Measurements from ENCODE around the gene CFAP161. TPM values are rescaled to one million over a fixed set of nuclear protein-coding genes. Genes with fewer than 3 reads are reported as not detected.
"Not testable (repeated sequence)": the region's sequence is repeated elsewhere in the genome, so short reads cannot be mapped to it uniquely, and the experiment has no call there.

The CFAP161 gene
- total and polyA plus RNA-seq, 5 donors from 2014 or later: 0.49 TPM; not detected in 4

DNA sequence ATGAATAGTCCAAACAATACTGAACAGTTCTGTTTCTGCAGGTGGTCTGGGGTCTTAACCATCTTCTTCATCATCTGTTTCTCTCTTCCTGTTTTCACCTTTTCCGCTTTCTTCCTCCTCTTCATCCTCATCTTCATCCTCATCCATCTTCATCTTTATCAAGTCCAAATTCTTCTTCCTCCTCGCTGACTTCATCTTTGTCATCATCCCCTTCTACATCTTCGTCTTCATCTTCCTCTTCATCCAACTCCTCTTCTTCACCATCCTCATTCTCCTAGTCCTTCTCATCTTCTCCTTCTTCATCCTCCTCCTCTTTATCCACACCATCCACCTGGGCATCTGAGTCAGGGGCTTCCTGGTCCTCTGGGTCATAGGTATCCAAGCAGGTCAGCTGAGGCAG is 16.5 kb upstream of the CFAP161 start:
- ATAC-seq (ENCODE audit: low read depth in 2 of 2): no peak
- Mint-ChIP-seq H3K36me3 (no peaks in the 10 kb centered on the region), H3K9me3 (peaks cover 0 to 3% (median 0%) of the 10 kb centered on the region in 7 donors), H3K4me1 (peaks cover 0 to 5% (median 2%) of the 10 kb centered on the region in 4 donors), H3K4me3 (no peak overlapping the region), H3K27ac (no peak overlapping the region), H3K27me3 (peaks cover 32% of the 10 kb centered on the region)
- DNase-seq: no peak
- Histone ChIP-seq H3K4me1 (ENCODE audit: control insufficient read depth, insufficient read depth, low read length, poor library complexity, severe bottlenecking) (no peaks in the 10 kb centered on the region), H3K36me3 (ENCODE audit: control insufficient read depth, insufficient read depth, low read length) (no peaks in the 10 kb centered on the region), H3K9me3 (ENCODE audit: control insufficient read depth in 2 of 2, low read length in 2 of 2) (no peaks in the 10 kb centered on the region), H3K4me3 (ENCODE audit: low read depth, low read length) (no peak overlapping the region), H3K27me3 (ENCODE audit: control insufficient read depth, insufficient read depth, low read length) (peaks cover 25% of the 10 kb centered on the region), H3K27ac (ENCODE audit: insufficient read depth, low read length, poor library complexity, severe bottlenecking) (no peak overlapping the region)

GRCh38 chr15:81118361-81118760 is 15.7 kb upstream of the CFAP161 start:
- Histone ChIP-seq H3K27me3 (ENCODE audit: control insufficient read depth, insufficient read depth, low read length) (peaks cover 25% of the 10 kb centered on the region), H3K36me3 (ENCODE audit: control insufficient read depth, insufficient read depth, low read length) (no peaks in the 10 kb centered on the region), H3K9me3 (ENCODE audit: control insufficient read depth in 2 of 2, low read length in 2 of 2) (no peaks in the 10 kb centered on the region), H3K27ac (ENCODE audit: insufficient read depth, low read length, poor library complexity, severe bottlenecking) (no peak overlapping the region), H3K4me1 (ENCODE audit: control insufficient read depth, insufficient read depth, low read length, poor library complexity, severe bottlenecking) (no peaks in the 10 kb centered on the region), H3K4me3 (ENCODE audit: low read depth, low read length) (no peak overlapping the region)
- H3K27ac Mint-ChIP-seq: no peak overlapping the region
- no peak for ATAC-seq (ENCODE audit: low read depth in 2 of 2)
- H3K4me1 Mint-ChIP-seq: peaks cover 0 to 5% (median 2%) of the 10 kb centered on the region in 4 donors
- no peak for DNase-seq
- no peaks in the 10 kb centered on the region for H3K36me3 Mint-ChIP-seq
- H3K4me3 Mint-ChIP-seq: no peak overlapping the region
- peaks cover 37% of the 10 kb centered on the region for H3K27me3 Mint-ChIP-seq
- peaks cover 0 to 3% (median 0%) of the 10 kb centered on the region in 7 donors for H3K9me3 Mint-ChIP-seq

DNA sequence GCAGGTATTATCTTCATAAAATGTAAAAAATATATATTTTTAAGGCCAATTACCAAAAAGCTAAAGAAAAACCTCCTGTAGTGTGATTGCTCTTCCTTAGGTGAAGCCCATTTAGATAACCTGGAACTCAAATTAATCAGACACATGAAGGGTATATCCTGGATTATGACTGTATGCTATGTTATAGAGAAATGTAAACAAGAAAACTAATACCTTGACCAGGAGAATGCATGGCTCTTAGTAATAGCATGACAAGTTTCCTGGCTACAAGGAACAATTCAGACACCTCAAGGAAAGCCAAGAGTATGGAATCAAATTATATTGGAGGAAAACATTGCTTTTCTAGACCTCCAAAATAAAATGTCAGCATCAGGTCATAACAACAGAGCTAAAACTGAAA is 14.0 kb upstream of the CFAP161 start:
- H3K27me3 Mint-ChIP-seq: peaks cover 48% of the 10 kb centered on the region
- H3K4me3 ChIP-seq (ENCODE audit: low read depth, low read length): no peak overlapping the region
- ATAC-seq (ENCODE audit: low read depth in 2 of 2) (no peak), DNase-seq (no peak)
- peaks cover 0 to 5% (median 2%) of the 10 kb centered on the region in 4 donors for H3K4me1 Mint-ChIP-seq
- H3K27ac ChIP-seq (ENCODE audit: insufficient read depth, low read length, poor library complexity, severe bottlenecking): no peak overlapping the region
- no peaks in the 10 kb centered on the region for H3K36me3 ChIP-seq (ENCODE audit: control insufficient read depth, insufficient read depth, low read length)
- H3K27me3 ChIP-seq (ENCODE audit: control insufficient read depth, insufficient read depth, low read length): peaks cover 19% of the 10 kb centered on the region
- no peak overlapping the region for H3K27ac Mint-ChIP-seq
- no peaks in the 10 kb centered on the region for H3K9me3 ChIP-seq (ENCODE audit: control insufficient read depth in 2 of 2, low read length in 2 of 2)
- no peak overlapping the region for H3K4me3 Mint-ChIP-seq
- no peaks in the 10 kb centered on the region for H3K36me3 Mint-ChIP-seq
- no peaks in the 10 kb centered on the region for H3K4me1 ChIP-seq (ENCODE audit: control insufficient read depth, insufficient read depth, low read length, poor library complexity, severe bottlenecking)
- H3K9me3 Mint-ChIP-seq: peaks cover 0 to 5% (median 0%) of the 10 kb centered on the region in 7 donors

GRCh38 chr15:81126892-81127291 is 7.2 kb upstream of the CFAP161 start:
- ATAC-seq (ENCODE audit: low read depth in 2 of 2): no peak
- Mint-ChIP-seq H3K4me3 (no peak overlapping the region), H3K27ac (no peak overlapping the region), H3K36me3 (peaks cover 3% of the 10 kb centered on the region), H3K9me3 (peaks cover 0 to 16% (median 5%) of the 10 kb centered on the region in 7 donors), H3K4me1 (no peaks in the 10 kb centered on the region), H3K27me3 (peaks cover 57% of the 10 kb centered on the region)
- H3K27ac ChIP-seq (ENCODE audit: insufficient read depth, low read length, poor library complexity, severe bottlenecking): no peak overlapping the region
- no peaks in the 10 kb centered on the region for H3K36me3 ChIP-seq (ENCODE audit: control insufficient read depth, insufficient read depth, low read length)
- peaks cover 18% of the 10 kb centered on the region for H3K27me3 ChIP-seq (ENCODE audit: control insufficient read depth, insufficient read depth, low read length)
- H3K4me1 ChIP-seq (ENCODE audit: control insufficient read depth, insufficient read depth, low read length, poor library complexity, severe bottlenecking): no peaks in the 10 kb centered on the region
- H3K4me3 ChIP-seq (ENCODE audit: low read depth, low read length): no peak overlapping the region
- no peak for DNase-seq
- H3K9me3 ChIP-seq (ENCODE audit: control insufficient read depth in 2 of 2, low read length in 2 of 2): no peaks in the 10 kb centered on the region

- H3K4me3 ChIP-seq (ENCODE audit: low read depth, low read length); H3K36me3 Mint-ChIP-seq; H3K9me3 ChIP-seq (ENCODE audit: control insufficient read depth in 2 of 2, low read length in 2 of 2); DNase-seq; H3K4me3 Mint-ChIP-seq; H3K27ac Mint-ChIP-seq; ATAC-seq (ENCODE audit: low read depth in 2 of 2); H3K27ac ChIP-seq (ENCODE audit: insufficient read depth, low read length, poor library complexity, severe bottlenecking); H3K36me3 ChIP-seq (ENCODE audit: control insufficient read depth, insufficient read depth, low read length); H3K4me1 Mint-ChIP-seq; H3K4me1 ChIP-seq (ENCODE audit: control insufficient read depth, insufficient read depth, low read length, poor library complexity, severe bottlenecking); H3K9me3 Mint-ChIP-seq: not testable (repeated sequence)
- peaks cover 14% of the 10 kb centered on the region for H3K27me3 ChIP-seq (ENCODE audit: control insufficient read depth, insufficient read depth, low read length)
- peaks cover 20% of the 10 kb centered on the region for H3K27me3 Mint-ChIP-seq
These were observed 7.4 kb downstream of the CFAP161 start for GRCh38 chr15:81141478-81141877.

GRCh38 chr15:81146006-81146405 is 11.9 kb downstream of the CFAP161 start:
- H3K4me1 ChIP-seq (ENCODE audit: control insufficient read depth, insufficient read depth, low read length, poor library complexity, severe bottlenecking): no peaks in the 10 kb centered on the region
- peaks cover 2% of the 10 kb centered on the region for H3K27me3 ChIP-seq (ENCODE audit: control insufficient read depth, insufficient read depth, low read length)
- H3K9me3 ChIP-seq (ENCODE audit: control insufficient read depth in 2 of 2, low read length in 2 of 2): no peaks in the 10 kb centered on the region
- H3K9me3 Mint-ChIP-seq: no peaks in the 10 kb centered on the region
- ATAC-seq (ENCODE audit: low read depth in 2 of 2) (no peak), DNase-seq (no peak)
- H3K4me3 ChIP-seq (ENCODE audit: low read depth, low read length): no peak overlapping the region
- H3K4me1 Mint-ChIP-seq: no peaks in the 10 kb centered on the region
- H3K36me3 Mint-ChIP-seq: no peaks in the 10 kb centered on the region
- no peaks in the 10 kb centered on the region for H3K36me3 ChIP-seq (ENCODE audit: control insufficient read depth, insufficient read depth, low read length)
- no peak overlapping the region for H3K4me3 Mint-ChIP-seq
- no peak overlapping the region for H3K27ac Mint-ChIP-seq
- H3K27me3 Mint-ChIP-seq: peaks cover 9% of the 10 kb centered on the region
- no peak overlapping the region for H3K27ac ChIP-seq (ENCODE audit: insufficient read depth, low read length, poor library complexity, severe bottlenecking)

- H3K9me3 Mint-ChIP-seq: no peaks in the 10 kb centered on the region
- H3K36me3 Mint-ChIP-seq: no peaks in the 10 kb centered on the region
- H3K4me3 Mint-ChIP-seq: no peak overlapping the region
- no peaks in the 10 kb centered on the region for H3K4me1 Mint-ChIP-seq
- no peak for DNase-seq
- no peak overlapping the region for H3K27ac Mint-ChIP-seq
- Histone ChIP-seq H3K36me3 (ENCODE audit: control insufficient read depth, insufficient read depth, low read length) (no peaks in the 10 kb centered on the region), H3K9me3 (ENCODE audit: control insufficient read depth in 2 of 2, low read length in 2 of 2) (no peaks in the 10 kb centered on the region), H3K4me1 (ENCODE audit: control insufficient read depth, insufficient read depth, low read length, poor library complexity, severe bottlenecking) (no peaks in the 10 kb centered on the region), H3K27me3 (ENCODE audit: control insufficient read depth, insufficient read depth, low read length) (peaks cover 2% of the 10 kb centered on the region), H3K27ac (ENCODE audit: insufficient read depth, low read length, poor library complexity, severe bottlenecking) (no peak overlapping the region), H3K4me3 (ENCODE audit: low read depth, low read length) (no peak overlapping the region)
- ATAC-seq (ENCODE audit: low read depth in 2 of 2): no peak
- peaks cover 12% of the 10 kb centered on the region for H3K27me3 Mint-ChIP-seq
These were observed 12.4 kb downstream of the CFAP161 start for GRCh38 chr15:81146466-81146865.

GRCh38 chr15:81151389-81151788 is 17.3 kb downstream of the CFAP161 start:
- H3K4me3 Mint-ChIP-seq: no peak overlapping the region
- no peaks in the 10 kb centered on the region for H3K27me3 ChIP-seq (ENCODE audit: control insufficient read depth, insufficient read depth, low read length)
- H3K36me3 ChIP-seq (ENCODE audit: control insufficient read depth, insufficient read depth, low read length): no peaks in the 10 kb centered on the region
- ATAC-seq (ENCODE audit: low read depth in 2 of 2) (no peak), DNase-seq (no peak)
- peaks cover 10% of the 10 kb centered on the region for H3K27me3 Mint-ChIP-seq
- H3K4me3 ChIP-seq (ENCODE audit: low read depth, low read length): no peak overlapping the region
- H3K9me3 Mint-ChIP-seq: no peaks in the 10 kb centered on the region
- peaks cover 0 to 3% (median 0%) of the 10 kb centered on the region in 4 donors for H3K4me1 Mint-ChIP-seq
- H3K27ac ChIP-seq (ENCODE audit: insufficient read depth, low read length, poor library complexity, severe bottlenecking): no peak overlapping the region
- H3K4me1 ChIP-seq (ENCODE audit: control insufficient read depth, insufficient read depth, low read length, poor library complexity, severe bottlenecking): no peaks in the 10 kb centered on the region
- H3K9me3 ChIP-seq (ENCODE audit: control insufficient read depth in 2 of 2, low read length in 2 of 2): no peaks in the 10 kb centered on the region
- H3K36me3 Mint-ChIP-seq: no peaks in the 10 kb centered on the region
- H3K27ac Mint-ChIP-seq: no peak overlapping the region

All from CD4-positive, CD25-positive, alpha-beta regulatory T cell (primary cell).